K562 (cell line): Measurements from ENCODE around the gene LMF2. TPM values are rescaled to one million over a fixed set of nuclear protein-coding genes. Genes with fewer than 3 reads are reported as not detected.

Experiments
- ARHGAP35 ChIP-seq: fragments of 450-650 bp; IDR thresholded peaks from 2 replicates; pipeline ENCODE4 v1.6.1; 2018; ENCODE audit not compliant: partially characterized antibody
- ARID1B ChIP-seq: fragments of 450-650 bp; IDR thresholded peaks from 2 replicates; pipeline ENCODE4 v1.6.1; 2016; ENCODE audit warnings: antibody characterized with exemption, mild to moderate bottlenecking, inconsistent platforms
- ATF7 ChIP-seq: fragments of 450-650 bp; IDR thresholded peaks from 2 replicates; pipeline ENCODE4 v1.7.1; 2014; ENCODE audit warnings: mild to moderate bottlenecking, moderate library complexity
- EWSR1 ChIP-seq: fragments of 450-650 bp; IDR thresholded peaks from 2 replicates; pipeline ENCODE4 v1.6.1; 2018; ENCODE audit warnings: borderline replicate concordance, mild to moderate bottlenecking, low read depth, moderate library complexity; ENCODE audit not compliant: partially characterized antibody
- IRF2 ChIP-seq: sonication (generic); formaldehyde crosslinking; IDR thresholded peaks from 2 replicates; pipeline ENCODE4 v1.8.1; 2022; ENCODE audit warnings: mild to moderate bottlenecking, missing genetic modification reagents
- KLF13 ChIP-seq: fragments of 450-650 bp; IDR thresholded peaks from 2 replicates; pipeline ENCODE4 v1.6.1; 2016; ENCODE audit warnings: missing genetic modification characterization, low read depth, mild to moderate bottlenecking, missing compliant biosample characterization, moderate library complexity, borderline replicate concordance
- NCOA6 ChIP-seq: fragments of 450-650 bp; IDR thresholded peaks from 2 replicates; pipeline ENCODE4 v1.6.1; 2017; ENCODE audit warnings: mild to moderate bottlenecking
- PURB ChIP-seq: sonication (generic); formaldehyde crosslinking; IDR thresholded peaks from 2 replicates; pipeline ENCODE4 v1.9.0; 2021; ENCODE audit warnings: low read depth, mild to moderate bottlenecking, missing genetic modification reagents
- RB1 ChIP-seq: fragments of 450-650 bp; IDR thresholded peaks from 2 replicates; pipeline ENCODE4 v1.6.1; 2017; ENCODE audit warnings: low read depth, mild to moderate bottlenecking
- RBM22 ChIP-seq: fragments of 200-400 bp; formaldehyde crosslinking; IDR thresholded peaks from 2 replicates; pipeline ENCODE4 v1.6.1; 2018; ENCODE audit warnings: low read length, low read depth; ENCODE audit not compliant: poor library complexity, severe bottlenecking
- SFPQ ChIP-seq: fragments of 200-400 bp; formaldehyde crosslinking; IDR thresholded peaks from 2 replicates; pipeline ENCODE4 v1.6.1; 2017; ENCODE audit warnings: mild to moderate bottlenecking, low read depth, low read length, moderate library complexity
- SRSF7 ChIP-seq: fragments of 200-400 bp; formaldehyde crosslinking; optimal IDR thresholded peaks from 2 replicates; pipeline ENCODE3; 2017; ENCODE audit warnings: mild to moderate bottlenecking, low read depth, low read length
- STAT5B ChIP-seq: fragments of 250-450 bp; sonication (Bioruptor Pico); IDR thresholded peaks from 2 replicates; pipeline ENCODE4 v1.8.0; 2021; ENCODE audit warnings: mild to moderate bottlenecking, inconsistent platforms
- THRAP3 ChIP-seq: fragments of 450-650 bp; IDR thresholded peaks from 2 replicates; pipeline ENCODE4 v1.6.1; 2016; ENCODE audit warnings: mild to moderate bottlenecking, inconsistent platforms, borderline replicate concordance
- ZFP91 ChIP-seq: sonication (generic); formaldehyde crosslinking; IDR thresholded peaks from 2 replicates; pipeline ENCODE4 v1.8.0; 2022; ENCODE audit warnings: mild to moderate bottlenecking, missing genetic modification reagents
- ZNF124 ChIP-seq: sonication (generic); formaldehyde crosslinking; IDR thresholded peaks from 2 replicates; pipeline ENCODE4 v1.8.1; 2022; ENCODE audit warnings: missing genetic modification reagents
- polyA plus RNA-seq, 8 experiments: library from polyadenylated mRNA; depleted of rRNA in 4 of 8; stranded (reverse) in 5 of 8; unstranded in 3 of 8; fragments of >200 nt; fragmentation: Nextera tagmentation in 2 of 8; fragmentation: Illumina TruSeq in 1 of 8; extraction: Ambion mirVana in 2 of 8; extraction: Trizol in 1 of 8; gene quantifications; 2 replicates each; pipeline versions ENCODE4 v1.2.1 to v1.2.3, GENCODE V29; 2011 to 2014; ENCODE audit warnings: inconsistent platforms in 1 of 8, missing spikeins in 1 of 8
- total RNA-seq, 7 experiments: library from RNA; depleted of rRNA in 6 of 7; stranded (reverse); fragments of >200 nt in 6 of 7; fragmentation: Illumina TruSeq in 2 of 7; extraction: Trizol in 2 of 7; gene quantifications; 2 replicates each; pipeline versions ENCODE4 v1.2.1 to v1.2.3, GENCODE V29; 2011 to 2021; ENCODE audit warnings: low replicate concordance in 1 of 7
- TF ChIP-seq, protein P1 (sequence below), 2 experiments: fragments of 450-650 bp; IDR thresholded peaks; 2 replicates each; pipeline ENCODE4 v1.6.1; 2016
- TF ChIP-seq, protein P2 (sequence below): fragments of 450-650 bp; IDR thresholded peaks from 2 replicates; pipeline ENCODE4 v1.6.1; 2016; ENCODE audit warnings: low read depth, mild to moderate bottlenecking, moderate library complexity
- TF ChIP-seq, protein P3 (sequence below): fragments of 450-650 bp; IDR thresholded peaks from 2 replicates; pipeline ENCODE4 v1.6.1; 2016; ENCODE audit warnings: missing biosample characterization, missing genetic modification characterization
- TF ChIP-seq, protein P4 (sequence below): sonication (generic); IDR thresholded peaks from 2 replicates; pipeline ENCODE4 v1.6.1; 2016

Gene LMF2
- total and polyA plus RNA-seq, 9 of the 15 experiments (the other 6 are each of a cell fraction or from before 2014, with no cell fraction given): 0.08 to 37.1 (median 7.6) TPM

- TF ChIP-seq, protein P1, sequence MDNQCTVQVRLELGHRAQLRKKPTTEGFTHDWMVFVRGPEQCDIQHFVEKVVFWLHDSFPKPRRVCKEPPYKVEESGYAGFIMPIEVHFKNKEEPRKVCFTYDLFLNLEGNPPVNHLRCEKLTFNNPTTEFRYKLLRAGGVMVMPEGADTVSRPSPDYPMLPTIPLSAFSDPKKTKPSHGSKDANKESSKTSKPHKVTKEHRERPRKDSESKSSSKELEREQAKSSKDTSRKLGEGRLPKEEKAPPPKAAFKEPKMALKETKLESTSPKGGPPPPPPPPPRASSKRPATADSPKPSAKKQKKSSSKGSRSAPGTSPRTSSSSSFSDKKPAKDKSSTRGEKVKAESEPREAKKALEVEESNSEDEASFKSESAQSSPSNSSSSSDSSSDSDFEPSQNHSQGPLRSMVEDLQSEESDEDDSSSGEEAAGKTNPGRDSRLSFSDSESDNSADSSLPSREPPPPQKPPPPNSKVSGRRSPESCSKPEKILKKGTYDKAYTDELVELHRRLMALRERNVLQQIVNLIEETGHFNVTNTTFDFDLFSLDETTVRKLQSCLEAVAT (IDR thresholded peaks at IDR 0.05): no peak
- TF ChIP-seq PURB (CRISPR knock-in tag): no peak
- no peak for TF ChIP-seq ZFP91 (CRISPR knock-in tag)
- TF ChIP-seq, protein P2, sequence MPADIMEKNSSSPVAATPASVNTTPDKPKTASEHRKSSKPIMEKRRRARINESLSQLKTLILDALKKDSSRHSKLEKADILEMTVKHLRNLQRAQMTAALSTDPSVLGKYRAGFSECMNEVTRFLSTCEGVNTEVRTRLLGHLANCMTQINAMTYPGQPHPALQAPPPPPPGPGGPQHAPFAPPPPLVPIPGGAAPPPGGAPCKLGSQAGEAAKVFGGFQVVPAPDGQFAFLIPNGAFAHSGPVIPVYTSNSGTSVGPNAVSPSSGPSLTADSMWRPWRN: no peak
- TF ChIP-seq RB1: no peak
- no peak for TF ChIP-seq KLF13 (tag)
- TF ChIP-seq IRF2 (CRISPR knock-in tag): no peak
- TF ChIP-seq STAT5B (CRISPR knock-in tag): no peak
- no peak for TF ChIP-seq EWSR1
- TF ChIP-seq, protein P3, sequence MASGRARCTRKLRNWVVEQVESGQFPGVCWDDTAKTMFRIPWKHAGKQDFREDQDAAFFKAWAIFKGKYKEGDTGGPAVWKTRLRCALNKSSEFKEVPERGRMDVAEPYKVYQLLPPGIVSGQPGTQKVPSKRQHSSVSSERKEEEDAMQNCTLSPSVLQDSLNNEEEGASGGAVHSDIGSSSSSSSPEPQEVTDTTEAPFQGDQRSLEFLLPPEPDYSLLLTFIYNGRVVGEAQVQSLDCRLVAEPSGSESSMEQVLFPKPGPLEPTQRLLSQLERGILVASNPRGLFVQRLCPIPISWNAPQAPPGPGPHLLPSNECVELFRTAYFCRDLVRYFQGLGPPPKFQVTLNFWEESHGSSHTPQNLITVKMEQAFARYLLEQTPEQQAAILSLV: no peak
- no peak for TF ChIP-seq SFPQ
- TF ChIP-seq ARID1B: peak; percentile 84
- no peak for TF ChIP-seq RBM22
- TF ChIP-seq, protein P4, sequence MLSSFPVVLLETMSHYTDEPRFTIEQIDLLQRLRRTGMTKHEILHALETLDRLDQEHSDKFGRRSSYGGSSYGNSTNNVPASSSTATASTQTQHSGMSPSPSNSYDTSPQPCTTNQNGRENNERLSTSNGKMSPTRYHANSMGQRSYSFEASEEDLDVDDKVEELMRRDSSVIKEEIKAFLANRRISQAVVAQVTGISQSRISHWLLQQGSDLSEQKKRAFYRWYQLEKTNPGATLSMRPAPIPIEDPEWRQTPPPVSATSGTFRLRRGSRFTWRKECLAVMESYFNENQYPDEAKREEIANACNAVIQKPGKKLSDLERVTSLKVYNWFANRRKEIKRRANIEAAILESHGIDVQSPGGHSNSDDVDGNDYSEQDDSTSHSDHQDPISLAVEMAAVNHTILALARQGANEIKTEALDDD: no peak
- no peak for TF ChIP-seq ARHGAP35
- no peak for TF ChIP-seq NCOA6
- TF ChIP-seq SRSF7: no peak
- no peak for TF ChIP-seq ATF7
- TF ChIP-seq THRAP3: no peak
- TF ChIP-seq ZNF124 (CRISPR knock-in tag): no peak
Observed at GRCh38 chr22:50532824-50533796, 25.6 kb upstream of the LMF2 start (continued).
